NCI-H460 (cell line): Measurements from ENCODE around the gene P4HTM. TPM values are rescaled to one million over a fixed set of nuclear protein-coding genes. Genes with fewer than 3 reads are reported as not detected.
A peak's percentile ranks its signal among the peaks of the same experiment; 100 is the strongest.
"Not testable (repeated sequence)": the region's sequence is repeated elsewhere in the genome, so short reads cannot be mapped to it uniquely, and the experiment has no call there.

Experiments used
- DNase-seq: peaks from one replicate; pipeline ENCODE4 v3.0.0-alpha.2; 2016; ENCODE audit warnings: low read depth; ENCODE audit errors: extremely low read depth
- total RNA-seq: library from RNA; depleted of rRNA; stranded (reverse); fragments of >200 nt; shearing (Covaris generic); gene quantifications from 2 replicates; pipeline ENCODE4 v1.2.3, GENCODE V29; 2014

The P4HTM gene
- total RNA-seq, 1 experiment from 2014 or later = 45.8 TPM

- peak; percentile 87 for DNase-seq
Observed at GRCh38 chr3:49007068-49007770, 17.2 kb downstream of the P4HTM start, which contains the start of gene WDR6. Gene WDR6, plus strand, starts transcription at chr3:49007391. Its CDS starts 41 bp downstream, at chr3:49007432.

- peak; percentile 78 for DNase-seq
Observed at GRCh38 chr3:49007771-49008528, 17.9 kb downstream of the P4HTM start.

GRCh38 chr3:49008627-49009026 lies 18.6 kb downstream of the P4HTM start:
- DNase-seq = not testable (repeated sequence)

- no peak for DNase-seq
Observed at GRCh38 chr3:49009396-49009795, 19.4 kb downstream of the P4HTM start.

- no peak for DNase-seq
Observed at GRCh38 chr3:49012441-49013017, 22.5 kb downstream of the P4HTM start.

GRCh38 chr3:49013113-49013737 lies 23.2 kb downstream of the P4HTM start:
- no peak for DNase-seq

GRCh38 chr3:49013738-49014660 lies 24.0 kb downstream of the P4HTM start:
- no peak for DNase-seq

- DNase-seq = no peak
Observed at GRCh38 chr3:49015072-49015471, 25.0 kb downstream of the P4HTM start.

GRCh38 chr3:49015765-49016164 lies 25.7 kb downstream of the P4HTM start:
- no peak for DNase-seq

- no peak for DNase-seq
Observed at GRCh38 chr3:49016414-49017228, 26.6 kb downstream of the P4HTM start.

GRCh38 chr3:49017229-49017970 lies 27.4 kb downstream of the P4HTM start:
- no peak for DNase-seq

GRCh38 chr3:49017971-49018706 lies 28.1 kb downstream of the P4HTM start, which contains the start of gene DALRD3:
Gene DALRD3, minus strand, starts transcription at chr3:49018580. Its CDS starts 16 bp downstream, at chr3:49018564.
- no peak for DNase-seq

GRCh38 chr3:49018707-49019006 lies 28.6 kb downstream of the P4HTM start:
- no peak for DNase-seq

GRCh38 chr3:49019941-49020329 lies 29.9 kb downstream of the P4HTM start:
- no peak for DNase-seq

GRCh38 chr3:49020330-49021212 lies 30.5 kb downstream of the P4HTM start:
- DNase-seq = no peak

- DNase-seq = peak; percentile 96
Observed at GRCh38 chr3:49021213-49021812, 31.3 kb downstream of the P4HTM start.
